K562 (cell line): ENCODE data around the gene TMEM131L. TPM values are rescaled to one million over a fixed set of nuclear protein-coding genes. Genes with fewer than 3 reads are reported as not detected.

Experiments
- CBX5 ChIP-seq: IDR thresholded peaks from 2 replicates; pipeline ENCODE4 v1.6.1; 2014; ENCODE audit warnings: low read depth, borderline replicate concordance
- CREM ChIP-seq: IDR thresholded peaks from 2 replicates; pipeline ENCODE4 v1.6.1; 2014; ENCODE audit warnings: antibody characterized with exemption, low read depth
- ETV1 ChIP-seq: fragments of 450-650 bp; conservative IDR thresholded peaks from 2 replicates; pipeline ENCODE4 v1.6.1; 2016; ENCODE audit warnings: missing genetic modification characterization, control low read depth, low read depth, missing compliant biosample characterization
- FOXP4 ChIP-seq: sonication (generic); formaldehyde crosslinking; IDR thresholded peaks from 2 replicates; pipeline ENCODE4 v1.8.0; 2022; ENCODE audit warnings: mild to moderate bottlenecking, missing genetic modification reagents, borderline replicate concordance
- HINFP ChIP-seq: fragments of 450-650 bp; conservative IDR thresholded peaks from 2 replicates; pipeline ENCODE4 v1.6.1; 2016; ENCODE audit warnings: missing genetic modification characterization, low read depth, mild to moderate bottlenecking, control low read depth, missing compliant biosample characterization
- MBD2 ChIP-seq: sonication (generic); IDR thresholded peaks from 2 replicates; pipeline ENCODE4 v1.6.1; 2016; ENCODE audit warnings: low read depth, borderline replicate concordance
- MITF ChIP-seq: IDR thresholded peaks from 2 replicates; pipeline ENCODE4 v1.6.1; 2014; ENCODE audit warnings: antibody characterized with exemption
- MLX ChIP-seq, 2 experiments: fragments of 450-650 bp in 1 of 2; sonication (generic) in 1 of 2; formaldehyde crosslinking; conservative IDR thresholded peaks; 2 replicates each; pipeline versions ENCODE4 v1.4.0 to v1.8.1; 2020 to 2022; ENCODE audit warnings: mild to moderate bottlenecking in 1 of 2, missing genetic modification reagents in 1 of 2
- NR1H2 ChIP-seq: sonication (generic); formaldehyde crosslinking; IDR thresholded peaks from 2 replicates; pipeline ENCODE4 v1.4.0; 2020; ENCODE audit warnings: mild to moderate bottlenecking, missing genetic modification reagents
- PURB ChIP-seq: sonication (generic); formaldehyde crosslinking; IDR thresholded peaks from 2 replicates; pipeline ENCODE4 v1.9.0; 2021; ENCODE audit warnings: low read depth, mild to moderate bottlenecking, missing genetic modification reagents
- SETDB1 ChIP-seq: IDR thresholded peaks from one replicate; pipeline ENCODE4 v1.6.1; 2012; ENCODE audit warnings: low read length, control low read depth, inconsistent platforms
- SMAD3 ChIP-seq: fragments of 450-650 bp; formaldehyde crosslinking; conservative IDR thresholded peaks from 2 replicates; pipeline ENCODE4 v1.4.0; 2020; ENCODE audit warnings: mild to moderate bottlenecking
- SMAD4 ChIP-seq: fragments of 250-450 bp; sonication (Bioruptor Pico); conservative IDR thresholded peaks from 2 replicates; pipeline ENCODE4 v1.8.0; 2021; ENCODE audit warnings: inconsistent platforms, mild to moderate bottlenecking, moderate library complexity
- STAT5A ChIP-seq: IDR thresholded peaks from 2 replicates; pipeline ENCODE4 v1.6.1; 2012; ENCODE audit warnings: low read length, inconsistent platforms, borderline replicate concordance
- TAF9B ChIP-seq: fragments of 450-650 bp; IDR thresholded peaks from 2 replicates; pipeline ENCODE4 v1.6.1; 2018; ENCODE audit warnings: mild to moderate bottlenecking; ENCODE audit not compliant: partially characterized antibody
- ZBTB5 ChIP-seq: fragments of 450-650 bp; IDR thresholded peaks from 2 replicates; pipeline ENCODE4 v1.6.1; 2017; ENCODE audit warnings: antibody characterized with exemption
- ZBTB8A ChIP-seq: fragments of 450-650 bp; IDR thresholded peaks from 2 replicates; pipeline ENCODE4 v1.6.1; 2018; ENCODE audit warnings: mild to moderate bottlenecking, moderate library complexity; ENCODE audit not compliant: partially characterized antibody
- ZNF639 ChIP-seq, 2 experiments: fragments of 200-800 bp in 1 of 2; sonication (Bioruptor generic) in 1 of 2; sonication (generic) in 1 of 2; formaldehyde crosslinking in 1 of 2; IDR thresholded peaks in 1 of 2; conservative IDR thresholded peaks in 1 of 2; 2 replicates each; pipeline versions ENCODE4 v1.5.0 to v1.6.1; 2016 to 2020; ENCODE audit warnings: missing compliant biosample characterization in 1 of 2, missing genetic modification characterization in 1 of 2, missing genetic modification reagents in 1 of 2
- ZNF766 ChIP-seq: fragments of 200-800 bp; sonication (Bioruptor generic); conservative IDR thresholded peaks from 2 replicates; pipeline ENCODE4 v1.6.1; 2016; ENCODE audit warnings: missing genetic modification characterization, missing compliant biosample characterization
- polyA plus RNA-seq, 8 experiments: library from polyadenylated mRNA; depleted of rRNA in 4 of 8; stranded (reverse) in 5 of 8; unstranded in 3 of 8; fragments of >200 nt; fragmentation: Nextera tagmentation in 2 of 8; fragmentation: Illumina TruSeq in 1 of 8; extraction: Ambion mirVana in 2 of 8; extraction: Trizol in 1 of 8; gene quantifications; 2 replicates each; pipeline versions ENCODE4 v1.2.1 to v1.2.3, GENCODE V29; 2011 to 2014; ENCODE audit warnings: inconsistent platforms in 1 of 8, missing spikeins in 1 of 8
- total RNA-seq, 7 experiments: library from RNA; depleted of rRNA in 6 of 7; stranded (reverse); fragments of >200 nt in 6 of 7; fragmentation: Illumina TruSeq in 2 of 7; extraction: Trizol in 2 of 7; gene quantifications; 2 replicates each; pipeline versions ENCODE4 v1.2.1 to v1.2.3, GENCODE V29; 2011 to 2021; ENCODE audit warnings: low replicate concordance in 1 of 7

The TMEM131L gene
- total and polyA plus RNA-seq, 9 of the 15 experiments (the other 6 are each of a cell fraction or from before 2014, with no cell fraction given): 1.2 to 20.8 (median 12.9) TPM

GRCh38 chr4:153464068-153464467 lies 2.1 kb upstream of the TMEM131L start (continued):
- TF ChIP-seq ETV1 (tag) (no peak), PURB (CRISPR knock-in tag) (no peak), FOXP4 (CRISPR knock-in tag) (no peak), MITF (no peak), ZNF639 (CRISPR knock-in tag; conservative IDR thresholded peaks at IDR 0.05 in 1 of 2, IDR thresholded peaks at IDR 0.05 in 1 of 2) (no peak), MBD2 (0 out of 2 replicates have a peak, but pooled peaks have one; percentile 36), SMAD3 (CRISPR knock-in tag) (no peak), STAT5A (peak; percentile 85), SETDB1 (no peak), ZNF766 (CRISPR knock-in tag) (no peak), ZBTB5 (no peak), CBX5 (no peak), MLX (CRISPR knock-in tag; conservative IDR thresholded peaks at IDR 0.05) (no peak), ZBTB8A (no peak), TAF9B (peak; percentile 71), HINFP (tag) (no peak), CREM (0 out of 2 replicates have a peak, but pooled peaks have one; percentile 26), NR1H2 (CRISPR knock-in tag) (no peak), SMAD4 (CRISPR knock-in tag) (peak; percentile 38; the same call in 1 of the 2 replicates)
